Heart left ventricle (tissue), 13 donors: ENCODE results near the gene CACTIN.

ENCODE experiments used
- CTCF ChIP-seq, 12 donors: fragments of 200-600 bp; sonication (generic) in 4 of 12; IDR thresholded peaks; one replicate each; pipeline versions ENCODE4 v1.5.0 to v1.8.0; 2018 to 2022; ENCODE audit warnings: antibody characterized with exemption in 12 of 12, mild to moderate bottlenecking in 5 of 12
- POLR2A ChIP-seq, 2 donors: fragments of 450-650 bp; IDR thresholded peaks; one replicate each; pipeline ENCODE4 v1.6.1; 2017; ENCODE audit warnings: antibody characterized with exemption in 2 of 2, mild to moderate bottlenecking in 2 of 2, moderate library complexity in 2 of 2
- donor health status: ischemic (EF 13 %, LVEDD 7.1; RV severe dilation, severe dysfunction).
- donor health status: DM: no; HTN: yes; CAD: no.
- donor health status: DM: no; HTN: no; CAD: no.
- donor health status: ischemic (EF 25% LVEDD 6.9; RV normal size, moderate dysfunction).
- donor health status: ischemic (EF 25% LVEDD 5.7; RV mildly dilated, moderate dysfunction).
- donor health status: ischemic (EF 35%, LVEDD 5.7; RV mildly dilated, moderate dysfunction).
- donor health status: nonischemic (EF 11% LVEDD 7.7; RV severe dilation, severe dysfunction).
- donor health status: DM: yes; HTN: yes; CAD: no.
- donor health status: PGD.
- donor health status: ischemic (EF 29% LVEDD 5.4; RV normal size, mild dysfunction).
- donor health status: nonischemic (EF 23%, LVEDD 6.1; RV moderate dilation, normal function).

- TF ChIP-seq CTCF (IDR thresholded peaks at IDR 0.05) = no peak
- TF ChIP-seq POLR2A (IDR thresholded peaks at IDR 0.05) = no peak
Observed at GRCh38 chr19:3620145-3620816, 6.3 kb downstream of the CACTIN start.
